Pancreas (tissue), 10 donors: ENCODE measurements around the gene FOXO3. TPM values are rescaled to one million over a fixed set of nuclear protein-coding genes. Genes with fewer than 3 reads are reported as not detected.

ENCODE experiments used
- ATAC-seq, 4 donors: fragments of 200-7000 bp; cut with Tn5 transposase; one replicate each; pipeline versions ENCODE4 v1.8.0 to v1.9.1; 2020; ENCODE audit warnings: mild to moderate bottlenecking in 4 of 4, moderate library complexity in 4 of 4
- DNase-seq, 6 donors: peaks; one replicate each; pipeline ENCODE4 v3.0.0-alpha.2; 2020
- FAIRE-seq: peaks from 2 replicates; lab custom pipeline; 2012; peaks lifted over from hg19 to GRCh38; lab: Jason Lieb, UNC
- H3K27ac ChIP-seq, 4 donors: fragments of 200-600 bp; sonication (generic); 1 replicate in 3 of 4; 2 replicates in 1 of 4; pipeline versions ENCODE4 v1.5.0 to v1.8.0; 2020
- H3K27me3 ChIP-seq, 4 donors: fragments of 200-600 bp; one replicate each; pipeline ENCODE4 v1.8.0; 2021
- H3K36me3 ChIP-seq, 3 donors: fragments of 200-600 bp; sonication (generic) in 1 of 3; one replicate each; pipeline versions ENCODE4 v1.5.0 to v1.8.0; 2020 to 2021
- H3K4me1 ChIP-seq, 3 donors: fragments of 200-600 bp; one replicate each; pipeline ENCODE4 v1.8.0; 2021
- H3K4me3 ChIP-seq, 4 donors: fragments of 200-600 bp; sonication (generic) in 2 of 4; one replicate each; pipeline versions ENCODE4 v1.5.0 to v1.8.0; 2020 to 2021
- H3K9me3 ChIP-seq, 4 donors: fragments of 200-600 bp; one replicate each; pipeline ENCODE4 v1.8.0; 2021
- WGBS, 2 donors: extraction: QIAGEN DNeasy Blood & Tissue Kit; methylation state at CpG; one replicate each; pipeline ENCODE4 v1.1.7; 2013; 5-methylcytosine and 5-hydroxymethylcytosine counted together
- intact Hi-C, 3 donors: fragments of 100-400 bp; cut with DNase I; formaldehyde crosslinking; loops; one replicate each; pipeline versions ENCODE4 v1.11.1 to v1.14.2; 2022
- polyA plus RNA-seq, 2 donors: library from polyadenylated mRNA; stranded (reverse); fragments of 200-250 nt; gene quantifications; one replicate each; pipeline ENCODE4 v1.2.3, GENCODE V29; 2013
- total RNA-seq, 6 donors: library from RNA; stranded (reverse); fragmentation: NEBNext Ultra II Directional in 4 of 6; extraction: Animal tissue kit (Norgen Biotek cat#: 25700) in 4 of 6; gene quantifications; one replicate each; pipeline versions ENCODE4 v1.2.1 to v1.2.4, GENCODE V29; 2021 to 2023
- TF ChIP-seq, protein P1 (sequence below), 4 donors: fragments of 200-600 bp; sonication (generic) in 3 of 4; IDR thresholded peaks; one replicate each; pipeline versions ENCODE4 v1.5.0 to v1.8.0; 2021; ENCODE audit warnings: antibody characterized with exemption in 4 of 4
- donor health status: healthy with polysubstance abuse.
- donor health status: DM: no; HTN: no; CAD: no; lungs with moderate emphysema.
- donor health status: DM: no; HTN: no; CAD: no.
- donor health status: control.
- donor health status: control.
- donor health status: Bipolar disorder and iron deficiency.
- donor health status: DM: yes; HTN: yes; CAD: no.
- donor health status: DM: no; HTN: no; CAD: no.
- donor health status: DM: no; HTN: no; CAD: no.
- donor health status: DM: yes; HTN: yes; CAD: no.

The FOXO3 gene
- total and polyA plus RNA-seq, 8 donors, result 11.3 to 61.2 (median 41.2) TPM

- DNase-seq (no peak), ATAC-seq (no peak), FAIRE-seq (no peak)
- H3K9me3 ChIP-seq, result no peaks in the 10 kb centered on the region
- no peaks in the 10 kb centered on the region for H3K36me3 ChIP-seq
- no peak overlapping the region for H3K4me3 ChIP-seq
- no peak overlapping the region for H3K27ac ChIP-seq
- TF ChIP-seq, protein P1, sequence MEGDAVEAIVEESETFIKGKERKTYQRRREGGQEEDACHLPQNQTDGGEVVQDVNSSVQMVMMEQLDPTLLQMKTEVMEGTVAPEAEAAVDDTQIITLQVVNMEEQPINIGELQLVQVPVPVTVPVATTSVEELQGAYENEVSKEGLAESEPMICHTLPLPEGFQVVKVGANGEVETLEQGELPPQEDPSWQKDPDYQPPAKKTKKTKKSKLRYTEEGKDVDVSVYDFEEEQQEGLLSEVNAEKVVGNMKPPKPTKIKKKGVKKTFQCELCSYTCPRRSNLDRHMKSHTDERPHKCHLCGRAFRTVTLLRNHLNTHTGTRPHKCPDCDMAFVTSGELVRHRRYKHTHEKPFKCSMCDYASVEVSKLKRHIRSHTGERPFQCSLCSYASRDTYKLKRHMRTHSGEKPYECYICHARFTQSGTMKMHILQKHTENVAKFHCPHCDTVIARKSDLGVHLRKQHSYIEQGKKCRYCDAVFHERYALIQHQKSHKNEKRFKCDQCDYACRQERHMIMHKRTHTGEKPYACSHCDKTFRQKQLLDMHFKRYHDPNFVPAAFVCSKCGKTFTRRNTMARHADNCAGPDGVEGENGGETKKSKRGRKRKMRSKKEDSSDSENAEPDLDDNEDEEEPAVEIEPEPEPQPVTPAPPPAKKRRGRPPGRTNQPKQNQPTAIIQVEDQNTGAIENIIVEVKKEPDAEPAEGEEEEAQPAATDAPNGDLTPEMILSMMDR (IDR thresholded peaks at IDR 0.05), result no peak
- WGBS, 2 donors, result 71 to 75% methylated on average over 3 of the region's 3 CpGs
- no peaks in the 10 kb centered on the region for H3K27me3 ChIP-seq
- no peaks in the 10 kb centered on the region for H3K4me1 ChIP-seq
- intact Hi-C loops, result loop anchor here in 2 of 3 donors (10.0 kb wide), 1 partner anchor 235 kb away; no protein-coding TSS in a partner anchor
Observed at GRCh38 chr6:108550256-108550655, 10.5 kb upstream of the FOXO3 start.

DNA sequence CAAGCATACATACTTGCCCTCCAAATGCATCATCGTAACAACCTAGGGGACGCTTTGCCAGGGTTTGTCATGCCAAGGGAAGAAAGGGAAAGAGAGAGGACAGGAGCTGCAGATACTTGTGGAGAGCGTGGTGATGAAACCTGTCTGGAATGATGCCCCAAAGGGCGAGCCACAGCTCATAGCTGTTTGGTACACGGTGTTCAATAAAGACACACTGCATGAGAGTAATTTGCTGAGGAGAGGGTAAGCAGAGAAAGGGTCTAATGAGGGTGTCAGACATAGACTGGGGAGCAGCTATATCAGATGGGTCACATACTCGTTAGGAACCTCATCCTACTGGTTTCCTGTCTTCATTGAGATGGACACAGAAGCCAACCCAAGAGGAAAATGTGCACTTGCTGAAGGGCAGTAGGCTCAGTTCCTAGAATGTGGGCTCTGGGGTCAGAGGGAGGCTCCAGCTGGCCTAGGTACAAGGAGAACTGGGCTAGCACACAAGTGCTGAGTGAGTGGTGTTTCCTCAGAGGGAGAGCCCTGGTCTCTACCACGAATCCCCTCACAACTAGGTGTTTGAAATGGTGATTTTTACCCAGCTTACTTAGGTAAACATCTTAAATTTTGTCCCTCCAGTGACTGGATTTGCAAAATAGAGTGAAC is 5.2 kb upstream of the FOXO3 start:
- WGBS, 2 donors, result 89 to 91% methylated on average over 7 of the region's 7 CpGs
- H3K4me1 ChIP-seq, result peaks cover 0 to 6% (median 5%) of the 10 kb centered on the region in 3 donors
- no peaks in the 10 kb centered on the region for H3K36me3 ChIP-seq
- TF ChIP-seq, protein P1 (IDR thresholded peaks at IDR 0.05), result no peak
- FAIRE-seq (no peak), DNase-seq (no peak), ATAC-seq (no peak)
- H3K27ac ChIP-seq, result no peak overlapping the region
- H3K27me3 ChIP-seq, result no peaks in the 10 kb centered on the region
- intact Hi-C loops, result loop anchor here in 2 of 3 donors (10.0 kb wide), 1 partner anchor 229 kb away; no protein-coding TSS in a partner anchor
- H3K9me3 ChIP-seq, result no peaks in the 10 kb centered on the region
- H3K4me3 ChIP-seq, result no peak overlapping the region

GRCh38 chr6:108556250-108556649 is 4.5 kb upstream of the FOXO3 start:
- ATAC-seq, result no peak
- whole genome bisulfite sequencing, 2 donors, result 96 to 98% methylated on average over 5 of the region's 5 CpGs

GRCh38 chr6:108556866-108557493 is 3.7 kb upstream of the FOXO3 start:
- DNase-seq (peak in 1 of 6 donors; percentile 25), FAIRE-seq (no peak), ATAC-seq (no peak)
- TF ChIP-seq, protein P1 (IDR thresholded peaks at IDR 0.05), result no peak
- Histone ChIP-seq H3K27ac (peak overlapping the region; percentile 84 to 99 (median 96)), H3K36me3 (no peaks in the 10 kb centered on the region), H3K9me3 (no peaks in the 10 kb centered on the region), H3K27me3 (no peaks in the 10 kb centered on the region), H3K4me1 (peaks cover 0 to 6% (median 5%) of the 10 kb centered on the region in 3 donors), H3K4me3 (peak overlapping the region; percentile 46 to 97 (median 80))
- intact Hi-C loops, result loop anchor here in 2 of 3 donors (10.0 kb wide), 1 partner anchor 228 kb away; no protein-coding TSS in a partner anchor
- WGBS, 2 donors, result 43 to 46% methylated on average over 16 of the region's 16 CpGs

More at GRCh38 chr6:108556250-108556649, 4.5 kb upstream of the FOXO3 start:
- DNase-seq (no peak), FAIRE-seq (no peak)
- Histone ChIP-seq H3K27ac (no peak overlapping the region), H3K27me3 (no peaks in the 10 kb centered on the region), H3K4me3 (no peak overlapping the region), H3K36me3 (no peaks in the 10 kb centered on the region), H3K9me3 (no peaks in the 10 kb centered on the region), H3K4me1 (peaks cover 0 to 6% (median 5%) of the 10 kb centered on the region in 3 donors)
- intact Hi-C loops, result loop anchor here in 2 of 3 donors (10.0 kb wide), 1 partner anchor 229 kb away; no protein-coding TSS in a partner anchor
- TF ChIP-seq, protein P1 (IDR thresholded peaks at IDR 0.05), result no peak
